ENCODE results near the gene IPO8. TPM values are rescaled to one million over a fixed set of nuclear protein-coding genes. Genes with fewer than 3 reads are reported as not detected.

Gene IPO8
- total RNA-seq, 3 donors from 2014 or later = 26.7 to 47.4 (median 43.3) TPM

DNA sequence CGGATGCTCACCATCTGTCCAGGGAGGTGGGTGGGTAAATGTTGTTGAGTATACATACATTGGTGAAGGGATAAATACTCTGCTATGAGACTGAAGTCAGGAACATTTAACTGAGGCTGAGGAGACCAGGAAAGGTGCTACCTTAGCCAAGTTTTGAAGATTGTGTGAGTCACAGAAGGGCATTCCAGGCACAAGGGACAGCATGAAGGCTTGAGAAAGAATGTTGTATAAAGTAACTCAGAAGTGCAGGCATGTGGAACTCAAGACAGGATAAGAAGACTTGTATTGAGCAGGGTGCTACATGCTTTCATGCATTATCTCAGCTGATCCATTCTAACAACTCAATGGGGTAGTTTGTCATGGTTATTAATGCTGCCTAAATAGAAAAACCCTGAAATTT is 112.7 kb downstream of the IPO8 start:
- no peaks in the 10 kb centered on the region for H3K27me3 ChIP-seq
- no peak overlapping the region for H3K4me3 ChIP-seq
- TF ChIP-seq POLR2A (IDR thresholded peaks at IDR 0.05) (no peak), POLR2AphosphoS5 (IDR thresholded peaks at IDR 0.05) (no peak), CTCF (IDR thresholded peaks at IDR 0.05) (no peak)
- intact Hi-C loops (cut with DNase I; ENCODE audit: low total_unique reads) = no loop called here
- H3K27ac ChIP-seq = no peak overlapping the region
- no peak for DNase-seq (ENCODE audit: low spot score in 2 of 2)
- H3K4me1 ChIP-seq = no peaks in the 10 kb centered on the region
- H3K36me3 ChIP-seq = no peaks in the 10 kb centered on the region
- H3K9me3 ChIP-seq = no peaks in the 10 kb centered on the region

DNA sequence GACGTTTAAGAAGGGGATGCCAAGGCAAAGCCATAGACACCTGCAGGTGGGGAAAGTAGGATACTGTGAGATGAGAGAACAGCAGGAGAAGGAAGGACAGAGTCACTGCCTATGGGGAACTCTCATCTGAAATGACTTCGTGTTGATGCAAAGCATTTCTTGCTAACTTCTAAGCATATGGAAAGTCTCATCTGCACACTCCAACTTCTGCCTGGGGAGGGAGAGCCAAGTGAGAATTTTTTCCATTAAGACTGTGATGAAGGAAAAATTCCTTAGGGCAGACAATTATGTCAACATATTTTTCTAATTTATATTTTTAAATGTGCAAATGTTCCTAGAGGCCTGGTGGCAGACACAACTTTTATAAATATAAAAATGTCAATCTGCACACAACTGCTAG is 115.3 kb downstream of the IPO8 start:
- H3K27ac ChIP-seq = no peak overlapping the region
- intact Hi-C loops (cut with DNase I; ENCODE audit: low total_unique reads) = no loop called here
- H3K36me3 ChIP-seq = no peaks in the 10 kb centered on the region
- no peak for DNase-seq (ENCODE audit: low spot score in 2 of 2)
- no peaks in the 10 kb centered on the region for H3K9me3 ChIP-seq
- no peaks in the 10 kb centered on the region for H3K4me1 ChIP-seq
- H3K27me3 ChIP-seq = no peaks in the 10 kb centered on the region
- no peak for TF ChIP-seq CTCF (IDR thresholded peaks at IDR 0.05)
- no peak for TF ChIP-seq POLR2AphosphoS5 (IDR thresholded peaks at IDR 0.05)
- no peak for TF ChIP-seq POLR2A (IDR thresholded peaks at IDR 0.05)
- H3K4me3 ChIP-seq = no peak overlapping the region

Other genes with a start within 250 kb of the IPO8 start
- 10 to 100 TPM; 21.8 to 37.9 (median 29.8) TPM for gene CAPRIN2, start 59.1 kb upstream of the IPO8 start, total RNA-seq
- gene TSPAN11, start 230.9 kb upstream of the IPO8 start, total RNA-seq = 1 to 10 TPM in 1 of 3 donors, under 1 TPM in 2; 0.48 to 1.3 (median 0.73) TPM

Data from breast epithelium (tissue), 4 donors.